HUES64 (cell line): ENCODE measurements around the gene HHAT.

Experiments used
- H3K27ac ChIP-seq: 2 replicates; pipeline ENCODE4 v1.7.0; 2013; ENCODE audit warnings: low read depth, low read length, inconsistent platforms
- H3K27me3 ChIP-seq: 2 replicates; pipeline ENCODE4 v1.6.1; 2013; ENCODE audit warnings: mild to moderate bottlenecking, low read length; ENCODE audit not compliant: insufficient read depth
- H3K36me3 ChIP-seq: 2 replicates; pipeline ENCODE4 v1.6.1; 2013; ENCODE audit warnings: mild to moderate bottlenecking, low read length; ENCODE audit not compliant: insufficient read depth
- H3K4me1 ChIP-seq: 2 replicates; pipeline ENCODE4 v1.6.1; 2013; ENCODE audit warnings: mild to moderate bottlenecking, low read length, moderate library complexity; ENCODE audit not compliant: insufficient read depth
- H3K4me3 ChIP-seq: 2 replicates; pipeline ENCODE4 v1.5.1; 2013; ENCODE audit warnings: mild to moderate bottlenecking, low read length, moderate library complexity
- H3K9ac ChIP-seq: 2 replicates; pipeline ENCODE4 v1.6.1; 2013; ENCODE audit warnings: mild to moderate bottlenecking, low read depth, low read length
- H3K9me3 ChIP-seq: 2 replicates; pipeline ENCODE4 v1.6.1; 2013; ENCODE audit warnings: low read depth, low read length; ENCODE audit not compliant: insufficient read depth
- WGBS: fragments of 150-250, 120-280 bp; methylation state at CpG from one replicate; pipeline ENCODE4 v1.1.7; 2013; ENCODE audit warnings: missing lambda C conversion rate; 5-methylcytosine and 5-hydroxymethylcytosine counted together

Gene HHAT

GRCh38 chr1:210373628-210373877, 44.9 kb downstream of the HHAT start:
- Histone ChIP-seq H3K9me3 (no peaks in the 10 kb centered on the region), H3K9ac (no peak overlapping the region; the same call in 1 of the 2 replicates), H3K27ac (peak overlapping the region; percentile 68; the same call in 1 of the 2 replicates), H3K4me3 (no peak overlapping the region; the same call in 1 of the 2 replicates), H3K36me3 (no peaks in the 10 kb centered on the region), H3K4me1 (peaks cover 36% of the 10 kb centered on the region), H3K27me3 (no peaks in the 10 kb centered on the region; the same call in 1 of the 2 replicates)
- WGBS: 38% methylated on average over 1 of the region's 1 CpG

- Histone ChIP-seq H3K27ac (peak overlapping the region; percentile 94), H3K9ac (peak overlapping the region; percentile 95), H3K9me3 (no peaks in the 10 kb centered on the region), H3K4me3 (no peak overlapping the region; the same call in 1 of the 2 replicates), H3K4me1 (peaks cover 34% of the 10 kb centered on the region), H3K27me3 (no peaks in the 10 kb centered on the region; the same call in 1 of the 2 replicates), H3K36me3 (no peaks in the 10 kb centered on the region)
- WGBS: under 1% methylated on average over 9 of the region's 9 CpGs
These were observed 45.3 kb downstream of the HHAT start for GRCh38 chr1:210373878-210374599.

GRCh38 chr1:210374600-210374953, 45.9 kb downstream of the HHAT start:
- H3K9ac ChIP-seq: peak overlapping the region; percentile 95; the same call in 1 of the 2 replicates

GRCh38 chr1:210376836-210377372, 48.2 kb downstream of the HHAT start:
- Histone ChIP-seq H3K4me1 (peaks cover 24% of the 10 kb centered on the region), H3K36me3 (no peaks in the 10 kb centered on the region), H3K4me3 (no peak overlapping the region), H3K9me3 (no peaks in the 10 kb centered on the region), H3K9ac (no peak overlapping the region), H3K27ac (no peak overlapping the region), H3K27me3 (no peaks in the 10 kb centered on the region)
- 77% methylated on average over 1 of the region's 1 CpG for WGBS

More at GRCh38 chr1:210374600-210374953, 45.9 kb downstream of the HHAT start:
- Histone ChIP-seq H3K4me3 (no peak overlapping the region), H3K4me1 (peaks cover 29% of the 10 kb centered on the region), H3K27me3 (no peaks in the 10 kb centered on the region; the same call in 1 of the 2 replicates), H3K27ac (peak overlapping the region; percentile 94; the same call in 1 of the 2 replicates), H3K36me3 (no peaks in the 10 kb centered on the region), H3K9me3 (no peaks in the 10 kb centered on the region)
- WGBS: 0% methylated on average over 1 of the region's 4 CpGs

- H3K36me3 ChIP-seq: no peaks in the 10 kb centered on the region
- H3K27me3 ChIP-seq: no peaks in the 10 kb centered on the region
- 79% methylated on average over 3 of the region's 3 CpGs for WGBS
- no peak overlapping the region for H3K4me3 ChIP-seq
- no peak overlapping the region for H3K9ac ChIP-seq
- H3K27ac ChIP-seq: no peak overlapping the region
- H3K9me3 ChIP-seq: no peaks in the 10 kb centered on the region
- peaks cover 15% of the 10 kb centered on the region for H3K4me1 ChIP-seq
These were observed 49.1 kb downstream of the HHAT start for GRCh38 chr1:210377731-210378333.

GRCh38 chr1:210378736-210379135, 50.0 kb downstream of the HHAT start:
- Histone ChIP-seq H3K9me3 (no peaks in the 10 kb centered on the region), H3K4me3 (no peak overlapping the region), H3K27ac (no peak overlapping the region), H3K36me3 (no peaks in the 10 kb centered on the region), H3K27me3 (no peaks in the 10 kb centered on the region), H3K9ac (no peak overlapping the region), H3K4me1 (peaks cover 7% of the 10 kb centered on the region; the same call in 1 of the 2 replicates)
- 98% methylated on average over 1 of the region's 1 CpG for WGBS

- Histone ChIP-seq H3K9me3 (no peaks in the 10 kb centered on the region), H3K4me3 (no peak overlapping the region), H3K27ac (no peak overlapping the region), H3K9ac (no peak overlapping the region), H3K4me1 (no peaks in the 10 kb centered on the region), H3K36me3 (no peaks in the 10 kb centered on the region), H3K27me3 (no peaks in the 10 kb centered on the region)
- WGBS: 98% methylated on average over 2 of the region's 4 CpGs
These were observed 53.2 kb downstream of the HHAT start for GRCh38 chr1:210381934-210382333.

- H3K27me3 ChIP-seq: no peaks in the 10 kb centered on the region
- H3K27ac ChIP-seq: no peak overlapping the region
- no peaks in the 10 kb centered on the region for H3K4me1 ChIP-seq
- H3K9ac ChIP-seq: no peak overlapping the region
- no peaks in the 10 kb centered on the region for H3K36me3 ChIP-seq
- no peak overlapping the region for H3K4me3 ChIP-seq
- no peaks in the 10 kb centered on the region for H3K9me3 ChIP-seq
These were observed 55.9 kb downstream of the HHAT start for GRCh38 chr1:210384625-210385024.

GRCh38 chr1:210385228-210385627, 56.5 kb downstream of the HHAT start:
- no peaks in the 10 kb centered on the region for H3K9me3 ChIP-seq

GRCh38 chr1:210394281-210394821, 65.6 kb downstream of the HHAT start:
- Histone ChIP-seq H3K27ac (no peak overlapping the region), H3K36me3 (no peaks in the 10 kb centered on the region), H3K4me3 (no peak overlapping the region), H3K9me3 (no peaks in the 10 kb centered on the region), H3K4me1 (no peaks in the 10 kb centered on the region), H3K9ac (no peak overlapping the region), H3K27me3 (no peaks in the 10 kb centered on the region)
- 78% methylated on average over 6 of the region's 6 CpGs for WGBS

More at GRCh38 chr1:210385228-210385627, 56.5 kb downstream of the HHAT start:
- H3K27me3 ChIP-seq: no peaks in the 10 kb centered on the region
- H3K27ac ChIP-seq: no peak overlapping the region
- H3K36me3 ChIP-seq: no peaks in the 10 kb centered on the region
- H3K9ac ChIP-seq: no peak overlapping the region
- no peaks in the 10 kb centered on the region for H3K4me1 ChIP-seq
- H3K4me3 ChIP-seq: no peak overlapping the region

GRCh38 chr1:210396541-210396940, 67.8 kb downstream of the HHAT start:
- Histone ChIP-seq H3K27ac (no peak overlapping the region), H3K4me3 (no peak overlapping the region), H3K4me1 (peaks cover 4% of the 10 kb centered on the region; the same call in 1 of the 2 replicates), H3K27me3 (no peaks in the 10 kb centered on the region), H3K9me3 (no peaks in the 10 kb centered on the region), H3K36me3 (no peaks in the 10 kb centered on the region), H3K9ac (no peak overlapping the region)
- 95% methylated on average over 1 of the region's 1 CpG for WGBS
